Glomerular endothelial cell (primary cell): ENCODE measurements around the gene E2F4. TPM values are rescaled to one million over a fixed set of nuclear protein-coding genes. Genes with fewer than 3 reads are reported as not detected.

Source experiments
- DNase-seq: peaks from one replicate; pipeline ENCODE4 v3.0.0-alpha.2; 2011; ENCODE audit warnings: low read depth, low spot score; ENCODE audit errors: extremely low read depth
- total RNA-seq: library from RNA; depleted of rRNA; stranded (reverse); fragments of >200 nt; gene quantifications from 2 replicates; pipeline ENCODE4 v1.2.3, GENCODE V29; 2015

The E2F4 gene
- total RNA-seq, 1 donor from 2014 or later = 122 TPM

- no peak for DNase-seq
Measured at GRCh38 chr16:67207249-67208091, 15.5 kb downstream of the E2F4 start.

GRCh38 chr16:67208154-67208896, 16.4 kb downstream of the E2F4 start:
- DNase-seq = no peak

- DNase-seq = no peak
Measured at GRCh38 chr16:67209565-67209964, 17.6 kb downstream of the E2F4 start.

GRCh38 chr16:67210069-67210937, 18.3 kb downstream of the E2F4 start:
- DNase-seq = no peak

- DNase-seq = no peak
Measured at GRCh38 chr16:67211674-67212073, 19.7 kb downstream of the E2F4 start.

- no peak for DNase-seq
Measured at GRCh38 chr16:67212766-67213165, 20.8 kb downstream of the E2F4 start.

- DNase-seq = no peak
Measured at GRCh38 chr16:67213197-67214019, 21.5 kb downstream of the E2F4 start.

- no peak for DNase-seq
Measured at GRCh38 chr16:67215706-67216105, 23.8 kb downstream of the E2F4 start.

- no peak for DNase-seq
Measured at GRCh38 chr16:67216612-67217490, 24.9 kb downstream of the E2F4 start.

- no peak for DNase-seq
Measured at GRCh38 chr16:67223992-67224391, 32.0 kb downstream of the E2F4 start.

GRCh38 chr16:67226295-67226803, 34.4 kb downstream of the E2F4 start:
- DNase-seq = no peak

- peak; percentile 64 for DNase-seq
Measured at GRCh38 chr16:67226804-67227566, 35.0 kb downstream of the E2F4 start, which contains the start of gene TMEM208. TMEM208 (plus strand) TSS chr16:67227130; CDS start chr16:67227219, 89 bp downstream.

GRCh38 chr16:67227567-67227921, 35.6 kb downstream of the E2F4 start:
- DNase-seq = no peak

GRCh38 chr16:67228034-67228785, 36.3 kb downstream of the E2F4 start:
- DNase-seq = no peak

GRCh38 chr16:67228905-67229304, 37.0 kb downstream of the E2F4 start:
- no peak for DNase-seq

- no peak for DNase-seq
Measured at GRCh38 chr16:67229906-67230808, 38.2 kb downstream of the E2F4 start.
